ENCODE measurements around the gene CLDN18. TPM values are rescaled to one million over a fixed set of nuclear protein-coding genes. Genes with fewer than 3 reads are reported as not detected.

CLDN18 gene
- total and polyA plus RNA-seq, 10 of the 15 experiments (the other 5 are each of a cell fraction or from before 2014, with no cell fraction given) = 0.05 to 0.28 (median 0.18) TPM; not detected in 1

DNA sequence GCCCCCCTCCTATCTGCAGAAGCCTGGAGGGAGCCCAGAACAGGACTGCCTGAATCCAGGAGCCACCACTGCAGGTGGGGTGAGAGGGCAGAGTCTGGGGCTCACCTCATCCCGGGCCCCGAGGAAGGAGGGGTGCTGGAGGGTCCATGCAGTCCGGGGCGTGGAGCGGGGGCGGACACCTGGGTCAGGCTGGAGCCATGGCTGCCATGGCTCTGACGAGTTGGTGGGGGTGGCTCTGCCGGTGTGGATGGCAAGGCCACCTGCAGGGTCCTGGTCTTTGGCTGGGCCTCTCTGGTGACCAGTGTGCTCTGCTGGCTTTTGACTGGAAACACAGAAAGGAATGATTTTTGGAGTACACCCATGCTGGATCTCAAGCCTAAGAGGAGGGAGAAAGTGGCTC, 58.1 kb downstream of the CLDN18 start:
- BruUV-seq (replicated peaks) = no TSS peak
- no peak overlapping the region for H3K4me3 ChIP-seq
- no peak overlapping the region for H3K27ac ChIP-seq (ENCODE audit: control insufficient read depth, insufficient read depth)
- peaks cover 13% of the 10 kb centered on the region for H3K4me1 ChIP-seq (ENCODE audit: control insufficient read depth, insufficient read depth, low read length)
- FAIRE-seq = no peak
- no peak overlapping the region for H2AFZ ChIP-seq (ENCODE audit: control insufficient read depth, low read depth, low read length)
- ATAC-seq = no peak; the same call in 2 of the 3 replicates
- ChIA-PET RAD21 (ENCODE audit: unreplicated experiment) (interaction anchor here (0.9 to 1.3 kb wide), 2 partner anchors 21 to 110 kb away, joined by 3 to 4 read pairs; no protein-coding TSS in a partner anchor), SMC1A (ENCODE audit: uncharacterized antibody, unreplicated experiment) (interaction anchor here (1.2 to 5.4 kb wide), 2 partner anchors 9 to 51 kb away, joined by 3 to 45 read pairs; no protein-coding TSS in a partner anchor), CTCF (interaction anchor here (1.1 to 3.4 kb wide), 5 partner anchors 10 to 51 kb away, joined by 3 to 28 read pairs (median 6); no protein-coding TSS in a partner anchor), POLR2A (no interaction called here)
- H4K20me1 ChIP-seq (ENCODE audit: control insufficient read depth, insufficient read depth) = no peaks in the 10 kb centered on the region
- peaks cover 0 to 2% of the 10 kb centered on the region in 2 experiments; a peak in 3 of 4 replicates for H3K27me3 ChIP-seq (replicated peaks in 1 of 2; ENCODE audit: control insufficient read depth in 2 of 2, insufficient read depth in 2 of 2, low read length in 1 of 2)
- no peaks in the 10 kb centered on the region for H3K79me2 ChIP-seq (ENCODE audit: control insufficient read depth, insufficient read depth, low read length)
- H3K4me2 ChIP-seq (ENCODE audit: control insufficient read depth, insufficient read depth) = no peak overlapping the region
- WGBS (ENCODE audit: insufficient coverage, insufficient replicate concordance, low lambda C conversion rate, missing lambda C conversion rate) = 45% methylated on average over 8 of the region's 8 CpGs
- DNase-seq (ENCODE audit: low read depth, low spot score) = no peak
- no peak overlapping the region for H3K9ac ChIP-seq (ENCODE audit: control insufficient read depth, insufficient read depth, low read length)
- no peaks in the 10 kb centered on the region for H3K9me3 ChIP-seq (replicated peaks; ENCODE audit: control insufficient read depth, insufficient read depth, low read length)
- intact Hi-C loops (cut with micrococcal nuclease; ENCODE audit: unreplicated experiment) = loop anchor here (1.0 to 2.0 kb wide), 2 partner anchors 51 to 855 kb away; no protein-coding TSS in a partner anchor
- TF ChIP-seq BHLHE40 (IDR thresholded peaks at IDR 0.05; ENCODE audit: borderline replicate concordance in 1 of 2, low read depth in 2 of 2, low read length in 1 of 2) (no peak), ATF2 (IDR thresholded peaks at IDR 0.05; ENCODE audit: low read length) (no peak), POU2F2 (IDR thresholded peaks at IDR 0.05; ENCODE audit: borderline replicate concordance, low read depth, low read length) (no peak), CHD2 (IDR thresholded peaks at IDR 0.05; ENCODE audit: borderline replicate concordance, low read depth, low read length) (no peak)
- TF ChIP-seq, protein P1, sequence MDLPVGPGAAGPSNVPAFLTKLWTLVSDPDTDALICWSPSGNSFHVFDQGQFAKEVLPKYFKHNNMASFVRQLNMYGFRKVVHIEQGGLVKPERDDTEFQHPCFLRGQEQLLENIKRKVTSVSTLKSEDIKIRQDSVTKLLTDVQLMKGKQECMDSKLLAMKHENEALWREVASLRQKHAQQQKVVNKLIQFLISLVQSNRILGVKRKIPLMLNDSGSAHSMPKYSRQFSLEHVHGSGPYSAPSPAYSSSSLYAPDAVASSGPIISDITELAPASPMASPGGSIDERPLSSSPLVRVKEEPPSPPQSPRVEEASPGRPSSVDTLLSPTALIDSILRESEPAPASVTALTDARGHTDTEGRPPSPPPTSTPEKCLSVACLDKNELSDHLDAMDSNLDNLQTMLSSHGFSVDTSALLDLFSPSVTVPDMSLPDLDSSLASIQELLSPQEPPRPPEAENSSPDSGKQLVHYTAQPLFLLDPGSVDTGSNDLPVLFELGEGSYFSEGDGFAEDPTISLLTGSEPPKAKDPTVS (IDR thresholded peaks at IDR 0.05; ENCODE audit: low read depth, low read length) = no peak
- in situ Hi-C loops (cut with MboI) = loop anchor here (5.0 to 10.0 kb wide), 2 partner anchors 49 to 847 kb away; partner anchors contain the start of gene DZIP1L
- no peaks in the 10 kb centered on the region for H3K36me3 ChIP-seq (ENCODE audit: control insufficient read depth in 2 of 2, insufficient read depth in 2 of 2, low read length in 1 of 2)

Data from GM12878 (cell line).